HG02938 (cell line): ENCODE results near the gene FANCC.

ENCODE experiments used
- ATAC-seq: cut with Tn5 transposase; IDR thresholded peaks from one replicate; pipeline ENCODE4 v1.9.1; 2021; ENCODE audit warnings: mild to moderate bottlenecking, moderate library complexity; ENCODE audit not compliant: unreplicated experiment

The FANCC gene

GRCh38 chr9:95197692-95198271 is 119.7 kb downstream of the FANCC start:
- ATAC-seq: no peak

GRCh38 chr9:95193480-95193879 is 124.0 kb downstream of the FANCC start:
- ATAC-seq: no peak

- ATAC-seq: no peak
Observed at GRCh38 chr9:95193067-95193466, 124.4 kb downstream of the FANCC start.

- ATAC-seq: no peak
Observed at GRCh38 chr9:95192631-95193030, 124.9 kb downstream of the FANCC start.

GRCh38 chr9:95190413-95190812 is 127.1 kb downstream of the FANCC start:
- ATAC-seq: no peak

GRCh38 chr9:95189251-95190098 is 128.0 kb downstream of the FANCC start:
- ATAC-seq: no peak

- no peak for ATAC-seq
Observed at GRCh38 chr9:95188459-95188858, 129.1 kb downstream of the FANCC start.

GRCh38 chr9:95185956-95186355 is 131.6 kb downstream of the FANCC start:
- no peak for ATAC-seq

- no peak for ATAC-seq
Observed at GRCh38 chr9:95182854-95183563, 134.5 kb downstream of the FANCC start.

GRCh38 chr9:95181835-95182234 is 135.7 kb downstream of the FANCC start:
- ATAC-seq: no peak

GRCh38 chr9:95181226-95181818 is 136.2 kb downstream of the FANCC start:
- no peak for ATAC-seq

- ATAC-seq: no peak
Observed at GRCh38 chr9:95177617-95178016, 139.9 kb downstream of the FANCC start.

GRCh38 chr9:95176755-95177319 is 140.7 kb downstream of the FANCC start:
- ATAC-seq: no peak

GRCh38 chr9:95175523-95175922 is 142.0 kb downstream of the FANCC start:
- no peak for ATAC-seq

- no peak for ATAC-seq
Observed at GRCh38 chr9:95174038-95174437, 143.5 kb downstream of the FANCC start.

- no peak for ATAC-seq
Observed at GRCh38 chr9:95171596-95171995, 145.9 kb downstream of the FANCC start.

GRCh38 chr9:95171001-95171400 is 146.5 kb downstream of the FANCC start:
- ATAC-seq: no peak

- no peak for ATAC-seq
Observed at GRCh38 chr9:95167998-95168397, 149.5 kb downstream of the FANCC start.

GRCh38 chr9:95165004-95165403 is 152.5 kb downstream of the FANCC start:
- ATAC-seq: no peak

GRCh38 chr9:95157481-95158151 is 159.9 kb downstream of the FANCC start:
- no peak for ATAC-seq

GRCh38 chr9:95156074-95156473 is 161.4 kb downstream of the FANCC start:
- ATAC-seq: no peak
